HepG2 (cell line): Measurements from ENCODE around the gene BAZ1A.

Source experiments
- CHD2 ChIP-seq: IDR thresholded peaks from 2 replicates; pipeline ENCODE4 v1.6.1; 2011; ENCODE audit warnings: low read depth, low read length, improper control_type of control experiment
- EP300 ChIP-seq, 3 experiments: sonication (generic) in 1 of 3; formaldehyde crosslinking in 1 of 3; IDR thresholded peaks; 2 replicates each; pipeline versions ENCODE4 v1.5.1 to v1.6.1; 2011 to 2020; ENCODE audit warnings: low read depth in 2 of 3, low read length in 2 of 3, borderline replicate concordance in 1 of 3, improper control_type of control experiment in 1 of 3, mild to moderate bottlenecking in 1 of 3, missing genetic modification reagents in 1 of 3, moderate library complexity in 1 of 3
- NBN ChIP-seq: fragments of 450-650 bp; conservative IDR thresholded peaks from 2 replicates; pipeline ENCODE4 v1.6.1; 2017
- ZC3H4 ChIP-seq: sonication (generic); formaldehyde crosslinking; IDR thresholded peaks from 2 replicates; pipeline ENCODE4 v1.4.0; 2020; ENCODE audit warnings: missing genetic modification reagents, borderline replicate concordance
- ZNF670 ChIP-seq: sonication (generic); formaldehyde crosslinking; IDR thresholded peaks from 2 replicates; pipeline ENCODE4 v1.8.0; 2022; ENCODE audit warnings: mild to moderate bottlenecking, missing genetic modification reagents, borderline replicate concordance

- TF ChIP-seq ZC3H4 (CRISPR knock-in tag) (no peak), CHD2 (no peak), EP300 (IDR thresholded peaks at IDR 0.05; ENCODE audit: low read depth in 2 of 2, low read length in 2 of 2) (no peak), EP300 (CRISPR knock-in tag; IDR thresholded peaks at IDR 0.05; ENCODE audit: borderline replicate concordance) (no peak), ZNF670 (CRISPR knock-in tag) (no peak), NBN (no peak)
Measured at GRCh38 chr14:34806257-34806656, 68.9 kb downstream of the BAZ1A start.
